ENCODE results near the gene TCFL5. TPM values are rescaled to one million over a fixed set of nuclear protein-coding genes. Genes with fewer than 3 reads are reported as not detected.

TCFL5 gene
- total and polyA plus RNA-seq, 2 donors (not counting 3 experiments of a cell fraction or from before 2014, with no cell fraction given) = 4.4 to 11.1 TPM

DNA sequence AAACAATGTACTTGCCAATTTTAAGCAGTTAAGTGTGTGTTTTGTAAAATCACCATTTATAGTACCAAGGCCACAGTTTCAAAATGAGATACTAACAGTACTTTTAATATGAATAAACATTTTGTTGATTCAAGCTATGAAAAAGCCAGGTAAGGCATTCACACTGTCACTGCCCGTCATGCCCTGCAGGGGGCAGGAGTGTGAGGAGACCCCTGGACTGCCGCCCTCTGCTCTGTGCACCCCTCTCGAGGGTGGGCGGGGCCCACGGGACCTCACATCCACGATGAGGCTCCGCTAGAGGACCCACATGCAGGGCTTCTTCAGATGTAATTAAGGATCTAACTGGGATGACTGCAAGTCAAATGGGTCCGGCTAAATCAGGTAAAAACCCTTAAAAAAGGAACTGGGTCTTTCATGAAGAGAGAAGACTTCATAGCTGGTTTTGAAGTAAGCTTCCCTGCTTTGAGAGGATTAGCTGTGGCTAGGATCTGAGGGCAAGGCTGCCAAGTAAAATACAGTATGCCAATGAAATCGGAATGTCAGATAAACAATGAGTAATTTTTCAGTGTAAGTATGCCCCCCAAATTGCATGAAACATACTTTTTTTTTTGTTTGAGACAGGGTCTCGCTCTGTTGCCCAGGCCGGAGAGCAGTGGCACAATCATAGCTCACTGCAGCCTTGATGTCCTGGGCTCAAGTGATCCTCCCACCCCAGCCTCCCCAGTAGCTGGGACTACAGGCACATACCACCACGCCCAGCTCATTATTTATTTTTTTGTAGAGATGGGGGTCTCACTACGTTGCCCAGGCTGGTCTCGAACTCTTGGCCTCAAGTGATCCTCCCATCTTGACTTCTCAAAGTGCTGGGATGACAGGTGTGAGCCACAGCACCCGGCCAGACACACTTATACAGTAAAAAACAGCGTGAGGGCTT, 46.0 kb upstream of the TCFL5 start:
- no peak overlapping the region for H3K27ac ChIP-seq (ENCODE audit: insufficient read depth, low read depth, low read length)
- no peak for FAIRE-seq
- H3K79me2 ChIP-seq (ENCODE audit: control insufficient read depth, insufficient read depth, low read length) = peaks cover 52% of the 10 kb centered on the region
- H3K36me3 ChIP-seq (ENCODE audit: control insufficient read depth in 2 of 2, extremely low read depth in 1 of 2, insufficient read depth in 2 of 2, low read length in 2 of 2) = peaks cover 50 to 64% of the 10 kb centered on the region in 2 experiments
- TF ChIP-seq POLR2A (IDR thresholded peaks at IDR 0.05; ENCODE audit: low read depth, low read length) = no peak
- TF ChIP-seq GATA2 (IDR thresholded peaks at IDR 0.05; ENCODE audit: insufficient read depth, insufficient read length, low read depth, low read length) = no peak
- no peak for TF ChIP-seq POLR2AphosphoS5 (IDR thresholded peaks at IDR 0.05; ENCODE audit: insufficient read depth, low read depth, low read length)
- no peak for TF ChIP-seq FOS (IDR thresholded peaks at IDR 0.05; ENCODE audit: borderline replicate concordance, insufficient read depth, low read length)
- no peak for TF ChIP-seq JUN (IDR thresholded peaks at IDR 0.05; ENCODE audit: borderline replicate concordance, insufficient read depth, insufficient read length, low read depth)
- TF ChIP-seq, protein P1, sequence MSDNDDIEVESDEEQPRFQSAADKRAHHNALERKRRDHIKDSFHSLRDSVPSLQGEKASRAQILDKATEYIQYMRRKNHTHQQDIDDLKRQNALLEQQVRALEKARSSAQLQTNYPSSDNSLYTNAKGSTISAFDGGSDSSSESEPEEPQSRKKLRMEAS (IDR thresholded peaks at IDR 0.05; ENCODE audit: insufficient read depth, insufficient read length) = no peak
- TF ChIP-seq, protein P2, sequence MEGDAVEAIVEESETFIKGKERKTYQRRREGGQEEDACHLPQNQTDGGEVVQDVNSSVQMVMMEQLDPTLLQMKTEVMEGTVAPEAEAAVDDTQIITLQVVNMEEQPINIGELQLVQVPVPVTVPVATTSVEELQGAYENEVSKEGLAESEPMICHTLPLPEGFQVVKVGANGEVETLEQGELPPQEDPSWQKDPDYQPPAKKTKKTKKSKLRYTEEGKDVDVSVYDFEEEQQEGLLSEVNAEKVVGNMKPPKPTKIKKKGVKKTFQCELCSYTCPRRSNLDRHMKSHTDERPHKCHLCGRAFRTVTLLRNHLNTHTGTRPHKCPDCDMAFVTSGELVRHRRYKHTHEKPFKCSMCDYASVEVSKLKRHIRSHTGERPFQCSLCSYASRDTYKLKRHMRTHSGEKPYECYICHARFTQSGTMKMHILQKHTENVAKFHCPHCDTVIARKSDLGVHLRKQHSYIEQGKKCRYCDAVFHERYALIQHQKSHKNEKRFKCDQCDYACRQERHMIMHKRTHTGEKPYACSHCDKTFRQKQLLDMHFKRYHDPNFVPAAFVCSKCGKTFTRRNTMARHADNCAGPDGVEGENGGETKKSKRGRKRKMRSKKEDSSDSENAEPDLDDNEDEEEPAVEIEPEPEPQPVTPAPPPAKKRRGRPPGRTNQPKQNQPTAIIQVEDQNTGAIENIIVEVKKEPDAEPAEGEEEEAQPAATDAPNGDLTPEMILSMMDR (IDR thresholded peaks at IDR 0.05; ENCODE audit: extremely low read depth in 1 of 2, insufficient read depth in 1 of 2, low read depth in 1 of 2, low read length in 2 of 2) = peak; percentile 42 to 59
- no peaks in the 10 kb centered on the region for H3K4me1 ChIP-seq (ENCODE audit: control insufficient read depth, extremely low read depth, insufficient read depth, low read length)
- intact Hi-C loops (cut with micrococcal nuclease) = no loop called here
- no peak overlapping the region for H3K4me2 ChIP-seq (ENCODE audit: insufficient read depth, low read length)
- ChIA-PET CTCF (interaction anchor here (0.6 to 1.9 kb wide), 16 partner anchors 9 to 47 kb away, joined by 3 to 16 read pairs (median 3); partner anchors contain the start of gene GID8), POLR2A (interaction anchor here (0.5 kb wide), 1 partner anchor 36 kb away, joined by 3 read pairs; no protein-coding TSS in a partner anchor)
- no peaks in the 10 kb centered on the region for H4K20me1 ChIP-seq (replicated peaks; ENCODE audit: control insufficient read depth, extremely low read depth, insufficient read depth, low read length)
- H3K4me3 ChIP-seq (replicated peaks in 1 of 3; ENCODE audit: insufficient read depth in 1 of 3, low read depth in 1 of 3, low read length in 3 of 3) = no peak overlapping the region
- dilution Hi-C loops (cut with MboI; ENCODE audit: extremely low pct_ligation_motif_present, low sequenced_read_pairs) = no loop called here
- no peak overlapping the region for H3K9ac ChIP-seq (replicated peaks; ENCODE audit: extremely low read depth, insufficient read depth, low read length)
- H3K9me1 ChIP-seq (replicated peaks; ENCODE audit: control insufficient read depth, extremely low read depth, insufficient read depth, low read length) = no peaks in the 10 kb centered on the region
- no peaks in the 10 kb centered on the region for H3K27me3 ChIP-seq (ENCODE audit: control insufficient read depth in 2 of 2, insufficient read depth in 2 of 2, low read length in 2 of 2)
- BruUV-seq (replicated peaks) = no TSS peak
- H3K9me3 ChIP-seq (replicated peaks; ENCODE audit: control insufficient read depth, insufficient read depth, low read length) = no peaks in the 10 kb centered on the region
- H2AFZ ChIP-seq (ENCODE audit: low read depth, low read length) = no peak overlapping the region
- DNase-seq (ENCODE audit: low read depth, low spot score) = no peak

Measured in endothelial cell of umbilical vein (primary cell).